Activated CD4-positive, alpha-beta T cell treated with anti-CD3 and anti-CD28 coated beads, Interleukin-2, amount 50 U/mL, for 48 hours (primary cell): ENCODE results near the gene VAT1L.

ENCODE experiments used
- DNase-seq, 2 experiments: peaks; one replicate each; pipeline ENCODE4 v3.0.0-alpha.2; 2020

VAT1L gene

GRCh38 chr16:77836801-77837200 lies 48.4 kb downstream of the VAT1L start:
- no peak for DNase-seq

GRCh38 chr16:77838597-77839255 lies 50.4 kb downstream of the VAT1L start:
- DNase-seq, result no peak

- no peak for DNase-seq
Observed at GRCh38 chr16:77840093-77840492, 51.7 kb downstream of the VAT1L start.

GRCh38 chr16:77840673-77841501 lies 52.5 kb downstream of the VAT1L start:
- no peak for DNase-seq

GRCh38 chr16:77841502-77841763 lies 53.1 kb downstream of the VAT1L start:
- no peak for DNase-seq

- no peak for DNase-seq
Observed at GRCh38 chr16:77842468-77842867, 54.1 kb downstream of the VAT1L start.

- DNase-seq, result no peak
Observed at GRCh38 chr16:77843405-77843804, 55.0 kb downstream of the VAT1L start.

GRCh38 chr16:77844801-77845200 lies 56.4 kb downstream of the VAT1L start:
- no peak for DNase-seq

GRCh38 chr16:77849646-77850258 lies 61.4 kb downstream of the VAT1L start:
- no peak for DNase-seq

- DNase-seq, result no peak
Observed at GRCh38 chr16:77850636-77851333, 62.4 kb downstream of the VAT1L start.

GRCh38 chr16:77853161-77853560 lies 64.8 kb downstream of the VAT1L start:
- no peak for DNase-seq

GRCh38 chr16:77856438-77857160 lies 68.2 kb downstream of the VAT1L start:
- DNase-seq, result no peak

GRCh38 chr16:77858060-77858459 lies 69.7 kb downstream of the VAT1L start:
- no peak for DNase-seq

- no peak for DNase-seq
Observed at GRCh38 chr16:77859493-77860232, 71.3 kb downstream of the VAT1L start.

- no peak for DNase-seq
Observed at GRCh38 chr16:77860953-77861352, 72.6 kb downstream of the VAT1L start.

- DNase-seq, result no peak
Observed at GRCh38 chr16:77863250-77863649, 74.9 kb downstream of the VAT1L start.

GRCh38 chr16:77866752-77867151 lies 78.4 kb downstream of the VAT1L start:
- DNase-seq, result no peak

GRCh38 chr16:77868052-77868451 lies 79.7 kb downstream of the VAT1L start:
- no peak for DNase-seq

- peak; percentile 1 to 6 for DNase-seq
Observed at GRCh38 chr16:77868478-77868877, 80.1 kb downstream of the VAT1L start.

- no peak for DNase-seq
Observed at GRCh38 chr16:77869997-77870813, 81.8 kb downstream of the VAT1L start.

GRCh38 chr16:77871932-77872331 lies 83.6 kb downstream of the VAT1L start:
- no peak for DNase-seq
